GM12878 (cell line): ENCODE measurements around the gene PEMT.

Experiments used
- EP300 ChIP-seq, 2 experiments: fragments of 150-350 bp in 1 of 2; IDR thresholded peaks; 2 replicates each; pipeline ENCODE4 v1.6.1; 2011 to 2012; ENCODE audit warnings: low read depth in 2 of 2, low read length in 2 of 2, borderline replicate concordance in 1 of 2, improper control_type of control experiment in 1 of 2, inconsistent platforms in 1 of 2; ENCODE audit not compliant: control insufficient read depth in 1 of 2
- EZH2 ChIP-seq: IDR thresholded peaks from 2 replicates; pipeline ENCODE4 v1.6.1; 2012; ENCODE audit warnings: low read depth, mild to moderate bottlenecking, control low read depth, inconsistent platforms, low read length, borderline replicate concordance; ENCODE audit not compliant: control insufficient read depth
- HCFC1 ChIP-seq: fragments of 150-350 bp; IDR thresholded peaks from 2 replicates; pipeline ENCODE4 v1.6.1; 2014; ENCODE audit warnings: low read length
- NR2C1 ChIP-seq: fragments of 450-650 bp; IDR thresholded peaks from 2 replicates; pipeline ENCODE4 v1.6.1; 2017; ENCODE audit warnings: antibody characterized with exemption, mild to moderate bottlenecking, moderate library complexity
- NRF1 ChIP-seq: conservative IDR thresholded peaks from 2 replicates; pipeline ENCODE4 v1.6.1; 2011; ENCODE audit warnings: mild to moderate bottlenecking, low read depth, low read length, improper control_type of control experiment
- RAD21 ChIP-seq: IDR thresholded peaks from 2 replicates; pipeline ENCODE4 v1.6.1; 2011; ENCODE audit warnings: mild to moderate bottlenecking, low read depth, low read length, moderate library complexity; ENCODE audit not compliant: insufficient read depth
- RFX5 ChIP-seq: IDR thresholded peaks from 2 replicates; pipeline ENCODE4 v1.6.1; 2011; ENCODE audit warnings: low read depth, low read length, improper control_type of control experiment
- SUPT20H ChIP-seq: IDR thresholded peaks from 2 replicates; pipeline ENCODE4 v1.6.1; 2011; ENCODE audit warnings: low read depth, mild to moderate bottlenecking, low read length, moderate library complexity, borderline replicate concordance; ENCODE audit not compliant: control insufficient read depth
- ZSCAN29 ChIP-seq: fragments of 450-650 bp; IDR thresholded peaks from 2 replicates; pipeline ENCODE4 v1.6.1; 2017; ENCODE audit warnings: mild to moderate bottlenecking, moderate library complexity
- TF ChIP-seq, protein P1 (sequence below), 3 experiments: IDR thresholded peaks in 2 of 3; conservative IDR thresholded peaks in 1 of 3; 2 replicates each; pipeline ENCODE4 v1.5.1; 2011; ENCODE audit warnings: low read depth in 3 of 3, low read length in 3 of 3, mild to moderate bottlenecking in 3 of 3, control low read depth in 2 of 3, moderate library complexity in 2 of 3, inconsistent platforms in 1 of 3, mixed read lengths in 1 of 3; ENCODE audit not compliant: control insufficient read depth in 2 of 3, insufficient read depth in 1 of 3; ENCODE audit errors: extremely low read depth in 1 of 3
- TF ChIP-seq, protein P2 (sequence below): IDR thresholded peaks from 2 replicates; pipeline ENCODE4 v1.6.1; 2012; ENCODE audit warnings: mild to moderate bottlenecking, low read depth, low read length
- TF ChIP-seq, protein P3 (sequence below): IDR thresholded peaks from 2 replicates; pipeline ENCODE4 v1.6.1; 2011; ENCODE audit warnings: borderline replicate concordance, low read depth, mild to moderate bottlenecking, moderate library complexity, low read length; ENCODE audit not compliant: insufficient read depth, poor library complexity, severe bottlenecking
- TF ChIP-seq, protein P4 (sequence below): IDR thresholded peaks from 2 replicates; pipeline ENCODE4 v1.6.1; 2012; ENCODE audit warnings: low read depth, low read length, improper control_type of control experiment

DNA sequence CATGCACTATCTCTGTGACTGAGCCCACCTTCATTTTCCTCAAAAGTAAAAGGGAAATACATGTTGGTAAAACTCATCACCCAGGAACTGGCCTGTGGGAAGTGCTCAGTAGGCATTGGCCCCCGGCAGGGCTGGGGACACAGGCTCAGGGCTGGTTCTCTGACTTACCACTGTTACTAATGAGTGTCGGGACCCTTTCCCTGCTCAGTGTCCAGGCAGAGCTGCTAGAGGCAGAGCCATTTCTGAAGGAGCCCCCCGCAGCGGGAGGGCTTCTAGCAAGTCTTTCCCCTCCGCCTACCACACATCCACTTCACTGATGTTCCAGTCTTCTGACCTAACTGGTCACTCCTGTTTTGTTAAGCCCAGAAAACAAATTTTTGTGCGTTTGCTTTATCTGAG, 1.7 kb upstream of the PEMT start:
- TF ChIP-seq RFX5, result no peak
- TF ChIP-seq, protein P1, sequence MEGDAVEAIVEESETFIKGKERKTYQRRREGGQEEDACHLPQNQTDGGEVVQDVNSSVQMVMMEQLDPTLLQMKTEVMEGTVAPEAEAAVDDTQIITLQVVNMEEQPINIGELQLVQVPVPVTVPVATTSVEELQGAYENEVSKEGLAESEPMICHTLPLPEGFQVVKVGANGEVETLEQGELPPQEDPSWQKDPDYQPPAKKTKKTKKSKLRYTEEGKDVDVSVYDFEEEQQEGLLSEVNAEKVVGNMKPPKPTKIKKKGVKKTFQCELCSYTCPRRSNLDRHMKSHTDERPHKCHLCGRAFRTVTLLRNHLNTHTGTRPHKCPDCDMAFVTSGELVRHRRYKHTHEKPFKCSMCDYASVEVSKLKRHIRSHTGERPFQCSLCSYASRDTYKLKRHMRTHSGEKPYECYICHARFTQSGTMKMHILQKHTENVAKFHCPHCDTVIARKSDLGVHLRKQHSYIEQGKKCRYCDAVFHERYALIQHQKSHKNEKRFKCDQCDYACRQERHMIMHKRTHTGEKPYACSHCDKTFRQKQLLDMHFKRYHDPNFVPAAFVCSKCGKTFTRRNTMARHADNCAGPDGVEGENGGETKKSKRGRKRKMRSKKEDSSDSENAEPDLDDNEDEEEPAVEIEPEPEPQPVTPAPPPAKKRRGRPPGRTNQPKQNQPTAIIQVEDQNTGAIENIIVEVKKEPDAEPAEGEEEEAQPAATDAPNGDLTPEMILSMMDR (IDR thresholded peaks at IDR 0.05 in 2 of 3, conservative IDR thresholded peaks at IDR 0.05 in 1 of 3; ENCODE audit: control insufficient read depth in 2 of 3, extremely low read depth in 1 of 3, insufficient read depth in 1 of 3, low read depth in 3 of 3, low read length in 3 of 3), result no peak
- TF ChIP-seq, protein P2, sequence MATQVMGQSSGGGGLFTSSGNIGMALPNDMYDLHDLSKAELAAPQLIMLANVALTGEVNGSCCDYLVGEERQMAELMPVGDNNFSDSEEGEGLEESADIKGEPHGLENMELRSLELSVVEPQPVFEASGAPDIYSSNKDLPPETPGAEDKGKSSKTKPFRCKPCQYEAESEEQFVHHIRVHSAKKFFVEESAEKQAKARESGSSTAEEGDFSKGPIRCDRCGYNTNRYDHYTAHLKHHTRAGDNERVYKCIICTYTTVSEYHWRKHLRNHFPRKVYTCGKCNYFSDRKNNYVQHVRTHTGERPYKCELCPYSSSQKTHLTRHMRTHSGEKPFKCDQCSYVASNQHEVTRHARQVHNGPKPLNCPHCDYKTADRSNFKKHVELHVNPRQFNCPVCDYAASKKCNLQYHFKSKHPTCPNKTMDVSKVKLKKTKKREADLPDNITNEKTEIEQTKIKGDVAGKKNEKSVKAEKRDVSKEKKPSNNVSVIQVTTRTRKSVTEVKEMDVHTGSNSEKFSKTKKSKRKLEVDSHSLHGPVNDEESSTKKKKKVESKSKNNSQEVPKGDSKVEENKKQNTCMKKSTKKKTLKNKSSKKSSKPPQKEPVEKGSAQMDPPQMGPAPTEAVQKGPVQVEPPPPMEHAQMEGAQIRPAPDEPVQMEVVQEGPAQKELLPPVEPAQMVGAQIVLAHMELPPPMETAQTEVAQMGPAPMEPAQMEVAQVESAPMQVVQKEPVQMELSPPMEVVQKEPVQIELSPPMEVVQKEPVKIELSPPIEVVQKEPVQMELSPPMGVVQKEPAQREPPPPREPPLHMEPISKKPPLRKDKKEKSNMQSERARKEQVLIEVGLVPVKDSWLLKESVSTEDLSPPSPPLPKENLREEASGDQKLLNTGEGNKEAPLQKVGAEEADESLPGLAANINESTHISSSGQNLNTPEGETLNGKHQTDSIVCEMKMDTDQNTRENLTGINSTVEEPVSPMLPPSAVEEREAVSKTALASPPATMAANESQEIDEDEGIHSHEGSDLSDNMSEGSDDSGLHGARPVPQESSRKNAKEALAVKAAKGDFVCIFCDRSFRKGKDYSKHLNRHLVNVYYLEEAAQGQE, result no peak
- TF ChIP-seq, protein P3, sequence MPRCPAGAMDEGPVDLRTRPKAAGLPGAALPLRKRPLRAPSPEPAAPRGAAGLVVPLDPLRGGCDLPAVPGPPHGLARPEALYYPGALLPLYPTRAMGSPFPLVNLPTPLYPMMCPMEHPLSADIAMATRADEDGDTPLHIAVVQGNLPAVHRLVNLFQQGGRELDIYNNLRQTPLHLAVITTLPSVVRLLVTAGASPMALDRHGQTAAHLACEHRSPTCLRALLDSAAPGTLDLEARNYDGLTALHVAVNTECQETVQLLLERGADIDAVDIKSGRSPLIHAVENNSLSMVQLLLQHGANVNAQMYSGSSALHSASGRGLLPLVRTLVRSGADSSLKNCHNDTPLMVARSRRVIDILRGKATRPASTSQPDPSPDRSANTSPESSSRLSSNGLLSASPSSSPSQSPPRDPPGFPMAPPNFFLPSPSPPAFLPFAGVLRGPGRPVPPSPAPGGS, result no peak
- TF ChIP-seq NRF1, result no peak
- no peak for TF ChIP-seq EP300 (IDR thresholded peaks at IDR 0.05; ENCODE audit: borderline replicate concordance in 1 of 2, control insufficient read depth in 1 of 2, low read depth in 2 of 2, low read length in 2 of 2)
- TF ChIP-seq NR2C1, result no peak
- TF ChIP-seq, protein P4, sequence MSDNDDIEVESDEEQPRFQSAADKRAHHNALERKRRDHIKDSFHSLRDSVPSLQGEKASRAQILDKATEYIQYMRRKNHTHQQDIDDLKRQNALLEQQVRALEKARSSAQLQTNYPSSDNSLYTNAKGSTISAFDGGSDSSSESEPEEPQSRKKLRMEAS, result no peak
- TF ChIP-seq HCFC1, result no peak
- TF ChIP-seq SUPT20H, result no peak
- no peak for TF ChIP-seq ZSCAN29
- TF ChIP-seq RAD21, result no peak
- TF ChIP-seq EZH2, result no peak
